ENCODE measurements around the gene FHL3. TPM values are rescaled to one million over a fixed set of nuclear protein-coding genes. Genes with fewer than 3 reads are reported as not detected.

The FHL3 gene
- total and polyA plus RNA-seq, 9 of the 15 experiments (the other 6 are each of a cell fraction or from before 2014, with no cell fraction given): 6.1 to 144 (median 34.1) TPM

- TF ChIP-seq DEAF1 (CRISPR knock-in tag; IDR thresholded peaks at IDR 0.05) (no peak), TOE1 (IDR thresholded peaks at IDR 0.05; ENCODE audit: borderline replicate concordance) (peak; percentile 58), TOE1 (CRISPR knock-in tag; IDR thresholded peaks at IDR 0.05; ENCODE audit: borderline replicate concordance, low read depth) (0 out of 2 replicates have a peak, but pooled peaks have one; percentile 1), SMARCA4 (IDR thresholded peaks at IDR 0.05) (peak; percentile 99), HMBOX1 (IDR thresholded peaks at IDR 0.05) (0 out of 2 replicates have a peak, but pooled peaks have one; percentile 43), MNT (conservative IDR thresholded peaks at IDR 0.05) (peak; percentile 50 to 75), DPF2 (IDR thresholded peaks at IDR 0.05) (peak; percentile 99), CBX8 (IDR thresholded peaks at IDR 0.05; ENCODE audit: borderline replicate concordance, extremely low read depth, low read depth, low read length, poor library complexity, severe bottlenecking) (no peak), ZNF583 (CRISPR knock-in tag; IDR thresholded peaks at IDR 0.05) (0 out of 2 replicates have a peak, but pooled peaks have one; percentile 18), HDAC3 (IDR thresholded peaks at IDR 0.05; ENCODE audit: borderline replicate concordance, partially characterized antibody) (peak; percentile 94), MAFG (tag; conservative IDR thresholded peaks at IDR 0.05) (no peak), ZKSCAN8 (CRISPR knock-in tag; IDR thresholded peaks at IDR 0.05) (peak; percentile 75), NRF1 (conservative IDR thresholded peaks at IDR 0.05 in 1 of 2, IDR thresholded peaks at IDR 0.05 in 1 of 2) (peak; percentile 9 to 30; a peak in 2 of 4 replicates), PHB (CRISPR knock-in tag; IDR thresholded peaks at IDR 0.05) (0 out of 2 replicates have a peak, but pooled peaks have one; percentile 47), E2F6 (IDR thresholded peaks at IDR 0.05; ENCODE audit: borderline replicate concordance in 1 of 2, extremely low read depth in 1 of 2, insufficient read depth in 1 of 2, insufficient read length in 1 of 2, low read depth in 1 of 2, low read length in 1 of 2, poor library complexity in 1 of 2, severe bottlenecking in 1 of 2) (peak in 1 of 2 experiments; percentile 40), GATAD2B (IDR thresholded peaks at IDR 0.05; ENCODE audit: borderline replicate concordance) (peak; percentile 93; the same call in 1 of the 2 replicates), DMBX1 (CRISPR knock-in tag; IDR thresholded peaks at IDR 0.05; ENCODE audit: borderline replicate concordance) (peak; percentile 89; the same call in 1 of the 2 replicates), NR2C2 (CRISPR knock-in tag; IDR thresholded peaks at IDR 0.05) (no peak; the same call in 1 of the 2 replicates), NR2C2 (tag; IDR thresholded peaks at IDR 0.05) (peak; percentile 92), NBN (IDR thresholded peaks at IDR 0.05; ENCODE audit: low read depth) (peak; percentile 91), ZNF175 (CRISPR knock-in tag; IDR thresholded peaks at IDR 0.05; ENCODE audit: low read depth) (peak; percentile 92; the same call in 1 of the 2 replicates), ARHGAP35 (IDR thresholded peaks at IDR 0.05; ENCODE audit: partially characterized antibody) (no peak)
Measured at GRCh38 chr1:37999430-38000232, 5.7 kb downstream of the FHL3 start (continued).
